Inflammatory macrophage (primary cell): ENCODE measurements around the gene CAPNS2.
"Not testable (repeated sequence)": the region's sequence is repeated elsewhere in the genome, so short reads cannot be mapped to it uniquely, and the experiment has no call there.

Experiments
- DNase-seq, 2 donors: peaks; one replicate each; pipeline ENCODE4 v3.0.0-alpha.2; 2020 to 2022

The CAPNS2 gene

DNA sequence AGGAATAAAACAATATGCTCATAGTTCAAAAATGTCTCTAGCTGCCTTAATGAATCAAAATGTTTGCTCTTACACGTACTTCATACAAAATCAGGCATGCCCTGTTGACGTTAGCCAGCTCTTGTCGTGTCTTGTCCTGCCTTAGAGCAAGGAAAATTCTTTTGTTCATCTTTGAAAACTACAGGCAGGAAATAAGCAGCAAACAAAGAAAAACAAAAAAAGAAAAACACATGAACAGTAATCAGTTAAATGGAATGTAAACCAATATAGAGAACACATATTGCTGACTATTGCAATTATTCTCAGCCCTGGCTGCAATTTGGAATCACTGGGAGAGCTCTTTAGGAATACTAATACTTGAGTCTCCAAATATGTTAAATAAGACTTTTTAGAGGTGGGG, 1.7 kb downstream of the CAPNS2 start:
- no peak for DNase-seq

DNA sequence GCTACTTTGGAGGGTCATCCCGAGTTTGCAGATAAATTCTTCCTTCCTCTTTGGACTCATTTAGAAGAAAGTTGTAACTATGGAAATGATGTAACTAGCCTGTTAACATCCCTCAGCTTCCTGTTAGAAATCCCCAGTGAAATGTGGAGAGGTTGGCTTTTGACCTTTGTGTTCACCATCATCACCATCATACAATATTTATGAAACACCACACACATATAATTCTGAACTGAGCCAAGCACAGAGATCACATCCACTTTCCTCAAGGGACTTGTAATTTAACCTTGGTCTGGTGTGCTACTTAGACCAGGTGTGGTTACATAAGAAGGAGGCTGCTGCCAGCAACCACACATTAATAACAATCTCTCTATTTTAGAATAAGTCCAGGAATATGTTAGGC, 2.5 kb downstream of the CAPNS2 start:
- peak; percentile 75 to 81 for DNase-seq

- DNase-seq: no peak
These were observed 3.7 kb downstream of the CAPNS2 start for GRCh38 chr16:55570159-55570558.

- DNase-seq: no peak
These were observed 4.9 kb downstream of the CAPNS2 start for GRCh38 chr16:55571191-55571897.

- DNase-seq: no peak
These were observed 6.0 kb downstream of the CAPNS2 start for GRCh38 chr16:55572439-55572838.

GRCh38 chr16:55574811-55575210, 8.3 kb downstream of the CAPNS2 start:
- peak in 1 of 2 donors; percentile 55 for DNase-seq

- no peak for DNase-seq
These were observed 9.0 kb downstream of the CAPNS2 start for GRCh38 chr16:55575496-55575895.

- DNase-seq: no peak
These were observed 9.9 kb downstream of the CAPNS2 start for GRCh38 chr16:55576384-55576783.

DNA sequence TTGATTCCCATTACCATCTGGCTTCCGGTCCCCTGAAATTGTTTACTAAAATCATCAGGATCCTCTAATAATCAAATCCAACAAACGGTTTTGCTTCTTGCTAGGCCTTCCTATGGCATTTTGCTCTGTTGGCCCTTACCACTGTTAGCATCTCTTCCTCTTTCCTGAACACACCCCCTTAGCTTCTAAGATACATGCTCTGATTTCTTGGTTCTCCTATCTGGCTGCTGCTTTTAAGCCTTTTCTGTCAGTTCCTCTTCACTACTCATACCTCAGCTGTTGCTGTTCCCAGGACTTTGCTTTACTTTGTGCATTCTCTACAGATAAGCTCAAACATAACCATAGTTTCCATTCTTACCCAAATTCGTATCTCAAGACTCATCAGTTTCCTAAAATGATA, 11.4 kb downstream of the CAPNS2 start:
- DNase-seq: peak; percentile 64 to 70

DNA sequence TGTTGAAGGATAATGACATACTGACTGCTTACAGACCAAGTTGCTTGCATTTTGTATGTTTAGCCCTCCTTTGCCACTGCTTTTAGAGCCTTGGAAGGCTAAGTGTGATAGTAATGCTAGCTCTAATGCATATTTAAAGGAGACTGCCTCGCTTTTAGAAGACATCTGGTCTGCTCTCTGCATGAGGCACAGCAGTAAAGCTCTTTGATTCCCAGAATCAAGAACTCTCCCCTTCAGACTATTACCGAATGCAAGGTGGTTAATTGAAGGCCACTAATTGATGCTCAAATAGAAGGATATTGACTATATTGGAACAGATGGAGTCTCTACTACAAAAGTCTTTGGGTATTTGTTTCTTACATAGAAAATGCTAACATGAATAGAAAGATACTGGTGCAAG, 19.1 kb downstream of the CAPNS2 start:
- DNase-seq: no peak

DNA sequence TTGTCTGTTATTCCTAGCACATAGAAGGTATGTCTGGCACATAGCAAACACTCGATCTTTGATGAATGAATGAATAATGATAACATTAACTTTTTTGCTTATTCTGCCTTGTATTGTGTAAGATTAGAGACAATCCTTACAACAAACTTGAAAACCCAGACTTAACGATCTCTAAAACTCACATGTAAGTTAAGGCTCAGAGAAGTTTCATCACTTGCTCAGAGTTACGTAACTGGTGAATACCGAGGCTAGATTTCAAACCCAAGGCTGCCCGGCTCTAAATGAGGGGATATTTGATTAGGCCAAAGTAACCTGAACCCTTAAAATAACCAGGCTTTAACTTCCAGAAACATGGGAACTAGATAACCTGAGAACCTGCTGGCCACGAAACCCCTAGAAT, 22.3 kb downstream of the CAPNS2 start:
- no peak for DNase-seq

- no peak for DNase-seq
These were observed 25.8 kb downstream of the CAPNS2 start for GRCh38 chr16:55592306-55592705.

DNA sequence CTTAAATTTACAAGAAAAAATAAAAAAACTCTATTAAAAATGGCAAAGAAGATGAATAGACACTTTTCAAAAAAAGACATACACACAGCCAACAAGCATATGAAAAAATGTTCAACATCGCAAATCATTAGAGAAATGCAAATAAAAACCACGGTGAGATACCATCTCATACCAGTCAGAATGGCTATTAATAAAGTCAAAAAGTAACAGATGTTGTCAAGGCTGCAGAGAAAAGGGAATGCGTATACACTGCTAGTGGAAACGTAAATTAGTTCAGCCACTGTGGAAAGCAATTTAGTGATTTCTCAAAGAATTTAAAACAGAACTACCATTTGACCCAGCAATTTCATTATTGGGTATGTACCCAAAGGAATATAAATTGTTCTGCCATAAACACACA, 31.4 kb downstream of the CAPNS2 start:
- no peak for DNase-seq

GRCh38 chr16:55605754-55606336, 39.4 kb downstream of the CAPNS2 start:
- no peak for DNase-seq

GRCh38 chr16:55613613-55614335, 47.3 kb downstream of the CAPNS2 start:
- no peak for DNase-seq

DNA sequence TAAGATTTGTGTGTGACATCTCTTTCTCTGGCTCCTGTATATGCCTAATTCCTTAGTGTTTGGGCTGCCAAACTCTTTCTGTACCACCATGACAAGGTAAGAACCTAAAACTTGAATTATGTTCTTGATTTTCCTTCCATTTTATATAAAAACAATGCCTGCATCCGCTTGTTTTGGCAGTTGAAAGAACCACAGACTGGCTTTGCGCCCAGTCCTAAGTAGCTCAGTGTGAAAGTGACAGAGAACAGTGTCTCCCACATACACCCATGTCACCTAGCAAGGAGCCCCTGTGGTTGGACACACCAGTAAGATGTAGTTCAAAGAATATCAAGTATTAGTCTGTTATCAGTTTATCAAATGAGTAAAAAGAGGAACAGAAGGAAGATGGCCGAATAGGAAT, 48.6 kb downstream of the CAPNS2 start:
- no peak for DNase-seq

DNA sequence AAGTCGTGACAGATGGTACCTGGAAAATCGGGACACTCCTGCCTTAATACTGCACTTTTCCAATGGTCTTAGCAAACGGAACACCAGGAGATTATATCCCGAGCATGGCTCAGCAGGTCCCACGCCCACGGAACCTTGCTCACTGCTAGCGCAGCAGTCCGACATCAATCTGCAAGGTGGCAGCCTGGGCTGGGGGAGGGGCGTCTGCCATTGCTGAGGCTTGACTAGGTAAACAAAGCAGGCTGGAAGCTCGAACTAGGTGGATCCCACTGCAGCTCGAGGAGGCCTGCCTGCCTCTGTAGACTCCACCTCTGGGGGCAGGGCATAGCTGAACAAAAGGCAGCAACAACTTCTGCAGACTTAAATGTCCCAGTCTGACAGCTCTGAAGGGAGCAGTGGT, 49.2 kb downstream of the CAPNS2 start:
- not testable (repeated sequence) for DNase-seq
